AG09319 (cell line): ENCODE results near the gene UNCX.
"Not testable (repeated sequence)": the region's sequence is repeated elsewhere in the genome, so short reads cannot be mapped to it uniquely, and the experiment has no call there.

Source experiments
- DNase-seq: peaks from one replicate; pipeline ENCODE4 v3.0.0-alpha.2; 2010; ENCODE audit warnings: low read depth; ENCODE audit errors: extremely low read depth
- CTCF ChIP-seq: IDR thresholded peaks from 2 replicates; pipeline ENCODE4 v1.5.1; 2011; ENCODE audit warnings: low read depth, mild to moderate bottlenecking, inconsistent platforms, low read length, moderate library complexity

UNCX gene

GRCh38 chr7:1210321-1210978, 22.2 kb upstream of the UNCX start:
- no peak for TF ChIP-seq CTCF
- DNase-seq, result no peak

GRCh38 chr7:1210979-1211608, 21.6 kb upstream of the UNCX start:
- no peak for DNase-seq
- no peak for TF ChIP-seq CTCF

- TF ChIP-seq CTCF, result no peak
- no peak for DNase-seq
Measured at GRCh38 chr7:1211611-1212010, 21.1 kb upstream of the UNCX start.

- DNase-seq, result not testable (repeated sequence)
Measured at GRCh38 chr7:1212025-1212424, 20.6 kb upstream of the UNCX start.

- DNase-seq, result no peak
- no peak for TF ChIP-seq CTCF
Measured at GRCh38 chr7:1214516-1214915, 18.2 kb upstream of the UNCX start.

- TF ChIP-seq CTCF, result no peak
- no peak for DNase-seq
Measured at GRCh38 chr7:1218541-1219165, 14.0 kb upstream of the UNCX start.

- DNase-seq, result no peak
- TF ChIP-seq CTCF, result no peak
Measured at GRCh38 chr7:1219498-1219897, 13.2 kb upstream of the UNCX start.
